ENCODE data around the gene PLEKHH1.

DNA sequence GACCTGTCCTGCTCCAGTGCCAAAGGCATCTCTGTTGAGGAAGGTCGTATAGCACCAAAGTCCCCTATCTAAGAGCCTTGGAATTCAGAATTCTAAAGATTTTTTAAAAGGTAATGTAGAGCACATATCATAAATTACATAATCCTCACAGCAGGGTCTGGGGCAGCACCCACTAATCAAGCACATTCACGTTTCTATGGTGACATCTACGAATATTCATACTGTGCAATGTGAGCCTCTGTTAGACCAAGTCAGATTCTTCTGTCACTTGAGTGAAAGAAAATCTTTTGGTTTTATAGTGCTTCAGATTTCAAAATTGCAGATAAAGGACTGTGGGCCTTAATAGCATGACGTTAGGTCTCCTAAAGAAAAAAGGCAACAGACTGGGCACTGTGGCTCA is 31.4 kb upstream of the PLEKHH1 start:
- TF ChIP-seq, protein P1, sequence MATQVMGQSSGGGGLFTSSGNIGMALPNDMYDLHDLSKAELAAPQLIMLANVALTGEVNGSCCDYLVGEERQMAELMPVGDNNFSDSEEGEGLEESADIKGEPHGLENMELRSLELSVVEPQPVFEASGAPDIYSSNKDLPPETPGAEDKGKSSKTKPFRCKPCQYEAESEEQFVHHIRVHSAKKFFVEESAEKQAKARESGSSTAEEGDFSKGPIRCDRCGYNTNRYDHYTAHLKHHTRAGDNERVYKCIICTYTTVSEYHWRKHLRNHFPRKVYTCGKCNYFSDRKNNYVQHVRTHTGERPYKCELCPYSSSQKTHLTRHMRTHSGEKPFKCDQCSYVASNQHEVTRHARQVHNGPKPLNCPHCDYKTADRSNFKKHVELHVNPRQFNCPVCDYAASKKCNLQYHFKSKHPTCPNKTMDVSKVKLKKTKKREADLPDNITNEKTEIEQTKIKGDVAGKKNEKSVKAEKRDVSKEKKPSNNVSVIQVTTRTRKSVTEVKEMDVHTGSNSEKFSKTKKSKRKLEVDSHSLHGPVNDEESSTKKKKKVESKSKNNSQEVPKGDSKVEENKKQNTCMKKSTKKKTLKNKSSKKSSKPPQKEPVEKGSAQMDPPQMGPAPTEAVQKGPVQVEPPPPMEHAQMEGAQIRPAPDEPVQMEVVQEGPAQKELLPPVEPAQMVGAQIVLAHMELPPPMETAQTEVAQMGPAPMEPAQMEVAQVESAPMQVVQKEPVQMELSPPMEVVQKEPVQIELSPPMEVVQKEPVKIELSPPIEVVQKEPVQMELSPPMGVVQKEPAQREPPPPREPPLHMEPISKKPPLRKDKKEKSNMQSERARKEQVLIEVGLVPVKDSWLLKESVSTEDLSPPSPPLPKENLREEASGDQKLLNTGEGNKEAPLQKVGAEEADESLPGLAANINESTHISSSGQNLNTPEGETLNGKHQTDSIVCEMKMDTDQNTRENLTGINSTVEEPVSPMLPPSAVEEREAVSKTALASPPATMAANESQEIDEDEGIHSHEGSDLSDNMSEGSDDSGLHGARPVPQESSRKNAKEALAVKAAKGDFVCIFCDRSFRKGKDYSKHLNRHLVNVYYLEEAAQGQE (IDR thresholded peaks at IDR 0.05; ENCODE audit: unreplicated experiment) = no peak
- TF ChIP-seq CTCF (conservative IDR thresholded peaks at IDR 0.05; ENCODE audit: low read depth in 2 of 2) (no peak), CREB1 (CRISPR knock-in tag; IDR thresholded peaks at IDR 0.05; ENCODE audit: low read depth) (no peak), POLR2AphosphoS5 (IDR thresholded peaks at IDR 0.05; ENCODE audit: low read depth) (no peak), EZH2 (IDR thresholded peaks at IDR 0.05; ENCODE audit: low read depth, unreplicated experiment) (no peak), JUNB (IDR thresholded peaks at IDR 0.05; ENCODE audit: unreplicated experiment) (no peak), EZH2phosphoT487 (IDR thresholded peaks at IDR 0.05; ENCODE audit: unreplicated experiment) (no peak), ZNF331 (CRISPR knock-in tag; IDR thresholded peaks at IDR 0.05; ENCODE audit: low read depth) (no peak)

Measured in GM23338 (cell line).